Liver (tissue), 3 donors: Measurements from ENCODE around the gene MCM9.

Experiments
- CTCF ChIP-seq: fragments of 150-350 bp; IDR thresholded peaks from 2 replicates; pipeline ENCODE4 v1.5.1; 2017; ENCODE audit warnings: improper control_type of control experiment, low read depth, low read length; ENCODE audit not compliant: missing input control
- JUND ChIP-seq, 2 donors: IDR thresholded peaks; 2 replicates each; pipeline ENCODE4 v1.6.1; 2016; ENCODE audit warnings: antibody characterized with exemption in 2 of 2
- MAX ChIP-seq: IDR thresholded peaks from 2 replicates; pipeline ENCODE4 v1.6.1; 2016; ENCODE audit warnings: antibody characterized with exemption
- REST ChIP-seq: IDR thresholded peaks from 2 replicates; pipeline ENCODE4 v1.6.1; 2016; ENCODE audit warnings: antibody characterized with exemption, mild to moderate bottlenecking
- SP1 ChIP-seq: IDR thresholded peaks from 2 replicates; pipeline ENCODE4 v1.6.1; 2018; ENCODE audit warnings: antibody characterized with exemption, mild to moderate bottlenecking
- TAF1 ChIP-seq: conservative IDR thresholded peaks from 2 replicates; pipeline ENCODE4 v1.6.1; 2016; ENCODE audit warnings: antibody characterized with exemption, mild to moderate bottlenecking
- YY1 ChIP-seq: IDR thresholded peaks from 2 replicates; pipeline ENCODE4 v1.6.1; 2016; ENCODE audit warnings: antibody characterized with exemption, mild to moderate bottlenecking
- ZBTB33 ChIP-seq: IDR thresholded peaks from 2 replicates; pipeline ENCODE4 v1.6.1; 2016; ENCODE audit warnings: antibody characterized with exemption
- donor health status: healthy.
- donor health status: healthy.

GRCh38 chr6:118768904-118769325 lies 166.0 kb downstream of the MCM9 start:
- TF ChIP-seq MAX = no peak
- TF ChIP-seq CTCF = no peak
- TF ChIP-seq ZBTB33 = no peak
- TF ChIP-seq YY1 = no peak
- TF ChIP-seq SP1 = no peak
- no peak for TF ChIP-seq TAF1
- TF ChIP-seq REST = no peak
- no peak for TF ChIP-seq JUND (IDR thresholded peaks at IDR 0.05)
